K562 (cell line): Measurements from ENCODE around the gene RAPSN. TPM values are rescaled to one million over a fixed set of nuclear protein-coding genes. Genes with fewer than 3 reads are reported as not detected.

ENCODE experiments used
- BCOR ChIP-seq: fragments of 450-650 bp; IDR thresholded peaks from 2 replicates; pipeline ENCODE4 v1.6.1; 2016
- CBFA2T2 ChIP-seq: fragments of 450-650 bp; conservative IDR thresholded peaks from 2 replicates; pipeline ENCODE4 v1.6.1; 2017; ENCODE audit warnings: mild to moderate bottlenecking
- CXXC5 ChIP-seq: fragments of 250-450 bp; sonication (Bioruptor Pico); IDR thresholded peaks from 2 replicates; pipeline ENCODE4 v1.8.0; 2022; ENCODE audit warnings: inconsistent platforms, mild to moderate bottlenecking, moderate library complexity
- EGR1 ChIP-seq: fragments of 450-650 bp; conservative IDR thresholded peaks from 2 replicates; pipeline ENCODE4 v1.6.1; 2017; ENCODE audit warnings: mild to moderate bottlenecking
- ELF1 ChIP-seq: fragments of 200-800 bp; sonication (Bioruptor generic); IDR thresholded peaks from 2 replicates; pipeline ENCODE4 v1.6.1; 2016; ENCODE audit warnings: missing genetic modification characterization, missing compliant biosample characterization
- FOXA3 ChIP-seq, 2 experiments: fragments of 450-650 bp in 1 of 2; sonication (generic) in 1 of 2; formaldehyde crosslinking; IDR thresholded peaks in 1 of 2; conservative IDR thresholded peaks in 1 of 2; 2 replicates each; pipeline versions ENCODE4 v1.4.0 to v1.8.0; 2020 to 2022; ENCODE audit warnings: mild to moderate bottlenecking in 2 of 2, missing genetic modification reagents in 1 of 2
- GABPA ChIP-seq: fragments of 200-800 bp; sonication (Bioruptor generic); conservative IDR thresholded peaks from 2 replicates; pipeline ENCODE4 v1.6.1; 2016; ENCODE audit warnings: low read depth, missing genetic modification characterization, missing compliant biosample characterization
- GTF2F1 ChIP-seq: IDR thresholded peaks from 2 replicates; pipeline ENCODE4 v1.6.1; 2011; ENCODE audit warnings: low read depth, low read length, improper control_type of control experiment
- LCOR ChIP-seq: sonication (generic); formaldehyde crosslinking; IDR thresholded peaks from 2 replicates; pipeline ENCODE4 v1.8.0; 2022; ENCODE audit warnings: mild to moderate bottlenecking, missing genetic modification reagents
- MAFF ChIP-seq: IDR thresholded peaks from 2 replicates; pipeline ENCODE4 v1.6.1; 2012; ENCODE audit warnings: low read length, improper control_type of control experiment
- MED1 ChIP-seq: sonication (generic); formaldehyde crosslinking; IDR thresholded peaks from 2 replicates; pipeline ENCODE4 v1.8.1; 2023; ENCODE audit warnings: missing genetic modification reagents, borderline replicate concordance
- MTA3 ChIP-seq: fragments of 450-650 bp; formaldehyde crosslinking; IDR thresholded peaks from 2 replicates; pipeline ENCODE4 v1.6.1; 2017; ENCODE audit warnings: mild to moderate bottlenecking, borderline replicate concordance
- NFRKB ChIP-seq: fragments of 450-650 bp; IDR thresholded peaks from 2 replicates; pipeline ENCODE4 v1.6.1; 2016; ENCODE audit warnings: low read depth
- PHF20 ChIP-seq: fragments of 450-650 bp; IDR thresholded peaks from 2 replicates; pipeline ENCODE4 v1.6.1; 2018; ENCODE audit not compliant: partially characterized antibody
- PML ChIP-seq: IDR thresholded peaks from 2 replicates; pipeline ENCODE4 v1.6.1; 2012; ENCODE audit warnings: low read length, inconsistent platforms
- SAFB ChIP-seq: fragments of 200-400 bp; formaldehyde crosslinking; IDR thresholded peaks from 2 replicates; pipeline ENCODE4 v1.6.1; 2017; ENCODE audit warnings: low read depth, low read length, borderline replicate concordance
- SAP30 ChIP-seq: fragments of 200-600 bp; sonication (generic); IDR thresholded peaks from 2 replicates; pipeline ENCODE4 v1.6.1; 2012; ENCODE audit warnings: borderline replicate concordance, low read depth, mild to moderate bottlenecking, moderate library complexity, low read length, control low read depth, inconsistent platforms; ENCODE audit not compliant: insufficient read depth, poor library complexity, severe bottlenecking
- SMARCA4 ChIP-seq: fragments of 450-650 bp; IDR thresholded peaks from 2 replicates; pipeline ENCODE4 v1.6.1; 2016
- SMARCE1 ChIP-seq: fragments of 450-650 bp; IDR thresholded peaks from 2 replicates; pipeline ENCODE4 v1.7.1; 2016; ENCODE audit warnings: mild to moderate bottlenecking
- SREBF1 ChIP-seq: fragments of 150-350 bp; IDR thresholded peaks from 2 replicates; pipeline ENCODE4 v1.6.1; 2014; ENCODE audit warnings: antibody characterized with exemption, low read depth, low read length, borderline replicate concordance
- STAT6 ChIP-seq: sonication (generic); formaldehyde crosslinking; IDR thresholded peaks from 2 replicates; pipeline ENCODE4 v1.8.1; 2023; ENCODE audit warnings: mild to moderate bottlenecking, missing genetic modification reagents
- ZBED1 ChIP-seq: IDR thresholded peaks from 2 replicates; pipeline ENCODE4 v1.6.1; 2014
- ZHX1 ChIP-seq: fragments of 150-350 bp; conservative IDR thresholded peaks from 2 replicates; pipeline ENCODE4 v1.6.1; 2014; ENCODE audit warnings: low read length
- ZNF57 ChIP-seq: fragments of 450-650 bp; formaldehyde crosslinking; IDR thresholded peaks from 2 replicates; pipeline ENCODE4 v1.4.0; 2020; ENCODE audit warnings: mild to moderate bottlenecking, moderate library complexity
- polyA plus RNA-seq, 8 experiments: library from polyadenylated mRNA; depleted of rRNA in 4 of 8; stranded (reverse) in 5 of 8; unstranded in 3 of 8; fragments of >200 nt; fragmentation: Nextera tagmentation in 2 of 8; fragmentation: Illumina TruSeq in 1 of 8; extraction: Ambion mirVana in 2 of 8; extraction: Trizol in 1 of 8; gene quantifications; 2 replicates each; pipeline versions ENCODE4 v1.2.1 to v1.2.3, GENCODE V29; 2011 to 2014; ENCODE audit warnings: inconsistent platforms in 1 of 8, missing spikeins in 1 of 8
- total RNA-seq, 7 experiments: library from RNA; depleted of rRNA in 6 of 7; stranded (reverse); fragments of >200 nt in 6 of 7; fragmentation: Illumina TruSeq in 2 of 7; extraction: Trizol in 2 of 7; gene quantifications; 2 replicates each; pipeline versions ENCODE4 v1.2.1 to v1.2.3, GENCODE V29; 2011 to 2021; ENCODE audit warnings: low replicate concordance in 1 of 7

The RAPSN gene
- total and polyA plus RNA-seq, 9 of the 15 experiments (the other 6 are each of a cell fraction or from before 2014, with no cell fraction given) = 0.06 to 0.11 TPM; not detected in 7

- TF ChIP-seq STAT6 (peak; percentile 44; the same call in 1 of the 2 replicates), MTA3 (peak; percentile 96; the same call in 1 of the 2 replicates), MED1 (CRISPR knock-in tag) (peak; percentile 52; the same call in 1 of the 2 replicates), BCOR (peak; percentile 50; the same call in 1 of the 2 replicates), NFRKB (no peak; the same call in 1 of the 2 replicates), SREBF1 (peak; percentile 52; the same call in 1 of the 2 replicates), CXXC5 (CRISPR knock-in tag) (peak; percentile 98), MAFF (0 out of 2 replicates have a peak, but pooled peaks have one; percentile 1), SAFB (0 out of 2 replicates have a peak, but pooled peaks have one; percentile 27), GABPA (tag) (peak; percentile 100), SAP30 (peak; percentile 28), SMARCE1 (peak; percentile 80; the same call in 1 of the 2 replicates), ELF1 (tag) (peak; percentile 87), FOXA3 (CRISPR knock-in tag; conservative IDR thresholded peaks at IDR 0.05 in 1 of 2, IDR thresholded peaks at IDR 0.05 in 1 of 2) (0 out of 4 replicates have a peak, but pooled peaks of 1 of the 2 experiments have one; percentile 46), LCOR (CRISPR knock-in tag) (peak; percentile 83), PML (no peak; the same call in none of the 2 replicates), ZHX1 (0 out of 2 replicates have a peak, but pooled peaks have one; percentile 79), GTF2F1 (peak; percentile 65; the same call in 1 of the 2 replicates), CBFA2T2 (no peak), EGR1 (0 out of 2 replicates have a peak, but pooled peaks have one; percentile 43), SMARCA4 (peak; percentile 79), ZNF57 (CRISPR knock-in tag) (no peak), PHF20 (peak; percentile 100), ZBED1 (0 out of 2 replicates have a peak, but pooled peaks have one; percentile 60)
These were observed 41.0 kb downstream of the RAPSN start, which contains the start of gene SLC39A13 (continued) for GRCh38 chr11:47407746-47408590.
